Iris pigment epithelial cell (primary cell): ENCODE measurements around the gene SRGAP2C.
"Not testable (repeated sequence)": the region's sequence is repeated elsewhere in the genome, so short reads cannot be mapped to it uniquely, and the experiment has no call there.

ENCODE experiments used
- DNase-seq: peaks from one replicate; pipeline ENCODE4 v3.0.0-alpha.2; 2011; ENCODE audit warnings: low read depth

The SRGAP2C gene

DNA sequence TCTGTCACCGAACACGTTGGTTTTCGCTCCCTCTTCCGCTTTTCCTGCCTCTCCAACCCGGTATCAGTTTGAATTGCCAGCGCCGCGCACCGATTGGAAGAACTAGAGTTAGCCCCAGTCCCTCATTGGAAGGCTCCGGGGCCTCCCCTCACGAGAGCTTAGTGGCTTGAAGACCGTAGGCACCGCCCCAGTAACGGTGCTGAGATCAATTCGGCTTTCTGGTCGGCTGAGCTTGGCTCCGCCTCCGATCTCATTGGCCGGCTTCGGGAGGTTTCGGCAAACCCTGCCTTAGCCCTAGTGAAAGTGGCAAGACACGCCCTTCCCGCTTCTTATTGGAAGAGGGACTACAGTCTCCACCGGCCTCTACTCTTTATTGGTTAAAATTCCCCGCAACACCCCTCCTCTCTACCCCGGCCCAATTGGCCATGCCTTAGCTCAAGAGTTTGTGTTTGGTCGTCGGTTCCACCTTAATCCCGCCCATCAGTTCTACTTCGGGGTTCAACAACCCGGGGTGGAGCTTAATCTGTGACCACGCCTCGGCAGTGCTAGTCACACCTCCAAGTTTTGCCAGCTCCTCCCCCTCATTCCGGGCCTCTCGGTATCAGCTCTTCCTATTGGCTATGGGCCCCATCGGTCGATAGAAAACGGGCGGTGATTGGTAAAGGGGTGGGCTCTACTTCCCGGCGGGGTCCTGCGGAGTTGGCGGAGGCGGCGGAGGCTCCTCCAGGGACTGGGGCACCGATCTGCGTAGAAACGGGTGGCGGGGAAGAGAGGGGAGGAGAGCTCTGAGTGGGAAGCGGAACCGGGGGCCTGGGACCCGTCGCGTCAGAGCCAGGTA lies at the start of gene SRGAP2C, which contains the start of gene FAM72B:
TSS of gene SRGAP2C (plus strand) at position 686 of the 838 bp plus-strand sequence. CDS start 2,472 bp downstream, outside the sequence.
TSS of gene FAM72B (minus strand) at position 51 of the 838 bp plus-strand sequence. CDS start 851 bp downstream, outside the sequence.
- peak; percentile 100 for DNase-seq

DNA sequence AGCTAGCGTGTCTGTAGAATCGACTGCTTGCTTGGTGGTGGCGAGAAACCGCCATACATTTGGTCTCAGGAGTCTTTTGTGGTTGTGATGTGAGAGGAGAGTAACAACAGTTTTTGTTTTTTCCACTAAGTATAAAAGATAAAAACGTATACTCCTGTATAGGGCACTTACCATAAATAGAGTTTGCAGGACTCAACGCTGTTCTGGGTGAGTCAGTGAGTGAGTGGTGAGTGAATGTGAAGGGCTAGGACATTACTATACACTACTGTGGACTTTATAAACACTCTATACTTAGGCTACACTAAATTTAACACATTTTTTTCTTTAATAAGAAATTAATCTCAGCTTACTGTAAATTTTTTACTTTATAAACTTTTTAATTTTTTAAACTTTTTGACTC lies 44.4 kb upstream of the SRGAP2C start:
- not testable (repeated sequence) for DNase-seq

DNA sequence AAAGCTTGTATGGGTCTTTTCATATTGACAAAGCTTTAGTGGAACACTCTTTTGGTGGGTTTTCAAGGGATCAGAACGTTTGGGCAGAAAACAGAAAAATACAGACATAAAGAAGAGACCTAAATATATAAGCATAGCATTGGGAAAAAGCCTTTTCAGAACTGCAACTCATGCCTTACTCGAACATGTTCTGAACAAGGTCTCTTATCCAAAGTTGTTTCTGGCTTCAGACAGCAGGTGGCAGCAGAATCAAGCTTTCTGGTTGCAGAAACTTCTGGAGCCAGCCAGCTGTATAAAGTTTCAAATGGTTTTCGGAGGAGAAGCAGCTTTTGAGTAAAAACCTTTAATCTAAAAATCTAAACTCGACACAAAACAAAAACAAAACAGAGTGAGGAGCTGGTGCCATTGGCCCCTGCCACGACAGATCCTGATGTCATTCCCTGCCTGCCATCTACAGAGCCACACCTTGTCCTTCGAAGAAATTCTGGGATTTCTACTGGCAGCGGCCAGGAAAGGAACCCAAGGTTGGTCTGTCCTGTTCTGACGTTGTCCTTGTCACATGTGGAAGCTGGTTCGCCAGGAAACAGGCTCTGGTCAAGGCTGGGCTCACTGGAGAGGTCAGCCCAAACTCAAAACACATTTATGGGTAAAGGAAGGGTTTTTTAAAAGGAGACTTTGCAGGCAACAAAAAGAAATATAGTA lies 36.1 kb upstream of the SRGAP2C start:
- not testable (repeated sequence) for DNase-seq

DNA sequence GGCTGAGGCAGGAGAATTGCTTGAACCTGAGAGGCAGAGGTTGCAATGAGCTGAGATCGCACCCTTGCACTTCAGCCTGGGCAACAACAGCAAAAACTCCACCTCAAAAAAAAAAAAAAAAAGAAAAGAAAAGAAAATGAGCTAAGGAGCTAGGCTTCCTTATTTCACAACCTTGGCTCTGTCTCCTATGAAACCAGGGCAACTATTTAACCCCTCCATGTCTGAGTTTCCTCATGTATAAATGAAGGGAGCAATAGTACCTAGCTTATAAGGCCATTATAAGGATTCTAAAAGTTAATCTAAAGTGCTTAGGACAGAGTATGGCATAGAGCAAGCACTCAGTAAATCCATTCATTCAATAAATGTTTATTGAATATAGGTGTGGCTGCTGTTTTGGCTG lies 33.5 kb upstream of the SRGAP2C start:
- DNase-seq: not testable (repeated sequence)

DNA sequence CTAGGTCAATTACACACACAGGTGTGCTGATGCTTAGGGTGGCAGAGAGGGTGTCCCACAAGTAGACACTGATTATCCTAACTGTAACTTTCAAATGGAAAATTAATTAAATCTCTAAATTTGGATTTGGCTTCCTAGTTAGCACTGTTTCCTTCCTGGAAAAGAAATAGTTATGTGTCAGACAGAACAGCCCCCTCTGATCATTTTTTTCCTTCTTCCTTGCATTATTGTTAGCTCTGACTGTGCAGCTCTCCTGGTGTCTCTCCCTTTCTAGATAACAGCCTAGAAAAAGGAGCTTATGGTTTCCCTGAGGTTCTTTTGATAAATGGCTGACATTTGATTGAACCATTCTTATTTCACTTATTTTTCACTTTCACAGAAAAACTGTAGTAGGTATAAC lies 32.0 kb upstream of the SRGAP2C start:
- not testable (repeated sequence) for DNase-seq

DNA sequence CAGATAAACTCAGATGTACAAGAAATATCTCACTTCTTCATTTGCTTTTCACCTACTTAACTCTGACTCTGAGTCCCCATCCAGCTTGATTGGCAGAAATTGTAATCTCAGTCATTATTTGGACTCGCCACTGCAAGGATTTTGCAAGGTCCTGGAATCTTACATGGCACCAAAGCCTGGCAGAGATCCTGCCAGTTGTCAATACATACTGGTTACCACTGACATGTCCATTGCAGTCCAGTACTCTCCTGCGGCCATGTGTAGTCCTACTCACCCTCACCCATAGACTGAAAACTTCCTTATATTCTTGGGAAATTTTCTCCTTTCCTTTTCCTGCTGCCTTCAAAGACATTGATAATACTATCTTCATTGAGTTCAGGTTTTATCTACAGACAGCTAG lies 30.0 kb upstream of the SRGAP2C start:
- DNase-seq: not testable (repeated sequence)

DNA sequence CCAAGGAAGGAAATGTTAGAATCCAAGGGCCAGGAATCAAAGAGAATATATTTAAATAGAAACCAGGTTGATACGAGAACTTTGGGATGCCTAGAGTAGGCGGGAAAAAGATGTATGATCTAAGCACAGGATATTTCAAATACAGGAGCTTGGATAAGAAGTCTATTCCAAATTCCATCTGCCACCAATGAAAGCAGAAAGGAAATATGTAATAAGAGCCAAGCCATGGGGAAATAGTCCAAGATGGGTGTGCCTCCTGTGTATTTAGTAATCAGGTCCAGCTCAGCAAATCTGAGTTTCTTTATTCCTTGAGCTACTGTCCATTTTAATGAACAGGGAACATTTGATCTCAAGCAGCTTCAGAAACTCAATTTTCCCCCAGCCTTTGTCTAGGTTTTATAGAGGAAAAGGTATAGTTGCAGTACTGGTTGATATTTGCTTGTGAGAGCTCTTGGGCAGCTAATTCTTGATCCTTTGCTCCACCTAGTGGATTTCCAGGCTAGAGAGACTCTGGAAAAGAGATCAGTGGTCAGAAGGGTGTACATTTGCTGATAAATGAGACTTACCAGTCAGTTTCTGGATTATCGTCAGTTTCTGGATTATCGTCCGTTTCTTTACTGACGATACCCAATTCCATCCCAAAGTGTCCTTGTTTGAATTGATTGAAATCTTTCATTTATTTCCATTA lies 29.0 kb upstream of the SRGAP2C start:
- DNase-seq: peak; percentile 31

DNA sequence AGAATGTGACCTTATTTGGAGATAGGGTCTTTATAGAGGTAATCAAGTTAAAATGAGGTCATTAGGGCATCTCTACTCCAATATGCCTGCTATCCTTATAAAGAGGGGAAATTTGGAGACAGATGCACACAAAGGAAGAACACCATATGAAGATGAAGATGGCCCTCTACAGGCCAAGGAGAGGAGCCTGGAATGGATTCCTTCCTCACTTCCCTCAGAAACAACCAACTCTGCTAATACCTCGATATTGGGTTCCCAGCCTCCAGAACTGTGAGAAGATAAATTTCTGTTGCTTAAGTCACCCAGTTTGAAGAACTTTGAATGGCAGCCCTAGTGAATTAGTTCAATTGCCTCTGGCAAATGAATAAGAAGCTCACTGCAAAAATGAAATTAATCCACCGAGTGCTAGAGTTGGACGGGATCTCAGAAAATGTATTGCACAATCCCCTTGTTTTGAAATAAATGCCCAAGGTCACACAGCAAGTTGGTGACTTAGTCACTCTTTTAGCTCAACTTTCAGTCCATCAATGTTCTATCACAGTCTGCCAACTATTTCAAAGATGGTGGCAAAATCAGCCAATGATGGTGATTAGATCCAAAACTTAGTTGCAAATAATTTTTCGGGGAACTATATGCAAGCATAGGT lies 27.7 kb upstream of the SRGAP2C start:
- DNase-seq: not testable (repeated sequence)

DNA sequence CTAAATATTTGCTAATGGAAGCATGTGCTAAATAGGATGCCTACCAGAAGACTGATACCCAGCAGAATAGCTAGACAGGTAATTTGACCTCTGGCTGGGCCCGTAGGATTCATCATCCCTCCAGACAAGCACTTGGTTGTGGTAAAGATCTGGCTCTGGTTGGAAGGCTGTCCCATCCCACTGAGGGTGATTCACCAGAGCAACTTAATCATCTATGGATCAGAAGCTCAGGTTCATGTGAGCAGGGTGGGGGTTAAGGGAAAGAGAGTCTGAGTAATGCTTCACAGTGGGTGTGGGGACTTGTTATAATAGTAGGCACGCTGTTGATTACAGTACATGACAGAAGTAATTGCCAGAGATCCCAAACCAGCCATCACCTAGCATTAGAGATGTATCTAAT lies 27.2 kb upstream of the SRGAP2C start:
- DNase-seq: not testable (repeated sequence)

DNA sequence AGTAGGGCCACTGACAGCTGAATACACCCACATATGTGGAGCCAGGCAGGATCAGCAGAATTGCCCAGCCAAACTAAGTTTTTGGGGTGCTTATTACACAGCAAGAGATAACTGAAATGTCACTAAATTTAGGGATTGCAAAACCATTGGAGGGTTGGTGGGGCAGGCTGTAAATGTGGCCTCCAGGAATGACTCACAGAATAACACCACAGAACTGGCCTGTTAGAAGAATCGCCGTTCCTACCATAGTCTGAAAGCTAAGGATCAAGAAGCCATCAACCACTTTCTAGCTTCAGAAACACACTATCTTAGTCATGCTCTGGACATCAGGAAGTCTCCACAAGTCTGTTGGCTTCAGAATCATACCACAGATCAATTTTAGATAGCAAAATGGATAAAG lies 24.7 kb upstream of the SRGAP2C start:
- not testable (repeated sequence) for DNase-seq

DNA sequence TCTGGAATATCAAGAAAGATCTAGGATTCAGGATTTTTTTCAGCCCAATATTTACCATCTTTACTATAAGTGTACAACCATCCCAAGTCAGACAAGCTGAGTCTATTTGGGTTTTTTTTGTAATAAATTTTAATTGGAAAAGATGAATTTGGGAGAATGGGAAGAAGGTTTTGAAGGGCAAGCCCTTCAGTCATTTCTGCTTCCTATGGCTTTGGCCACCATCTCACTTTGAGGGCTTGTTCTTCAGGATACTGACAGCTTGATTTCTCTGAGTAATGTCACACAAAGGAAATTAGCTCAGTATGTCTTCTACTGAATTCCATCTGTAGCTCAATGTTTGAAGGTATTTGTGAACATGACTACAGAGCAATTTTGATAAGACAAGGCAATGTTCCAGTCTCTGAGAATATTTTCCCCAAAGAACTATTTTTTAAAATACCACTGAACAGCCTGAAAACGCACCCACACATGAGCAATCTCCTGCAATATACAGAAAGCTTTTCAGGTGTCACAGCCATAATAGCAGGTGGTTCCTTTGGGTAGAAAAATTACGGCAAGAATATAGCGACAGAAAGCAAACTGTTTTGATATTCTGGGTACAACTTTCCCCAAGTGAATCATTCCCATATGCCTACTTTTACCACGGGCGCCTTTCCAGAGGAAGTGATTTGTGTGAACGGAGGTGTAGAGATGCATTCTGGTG lies 23.4 kb upstream of the SRGAP2C start:
- DNase-seq: not testable (repeated sequence)

DNA sequence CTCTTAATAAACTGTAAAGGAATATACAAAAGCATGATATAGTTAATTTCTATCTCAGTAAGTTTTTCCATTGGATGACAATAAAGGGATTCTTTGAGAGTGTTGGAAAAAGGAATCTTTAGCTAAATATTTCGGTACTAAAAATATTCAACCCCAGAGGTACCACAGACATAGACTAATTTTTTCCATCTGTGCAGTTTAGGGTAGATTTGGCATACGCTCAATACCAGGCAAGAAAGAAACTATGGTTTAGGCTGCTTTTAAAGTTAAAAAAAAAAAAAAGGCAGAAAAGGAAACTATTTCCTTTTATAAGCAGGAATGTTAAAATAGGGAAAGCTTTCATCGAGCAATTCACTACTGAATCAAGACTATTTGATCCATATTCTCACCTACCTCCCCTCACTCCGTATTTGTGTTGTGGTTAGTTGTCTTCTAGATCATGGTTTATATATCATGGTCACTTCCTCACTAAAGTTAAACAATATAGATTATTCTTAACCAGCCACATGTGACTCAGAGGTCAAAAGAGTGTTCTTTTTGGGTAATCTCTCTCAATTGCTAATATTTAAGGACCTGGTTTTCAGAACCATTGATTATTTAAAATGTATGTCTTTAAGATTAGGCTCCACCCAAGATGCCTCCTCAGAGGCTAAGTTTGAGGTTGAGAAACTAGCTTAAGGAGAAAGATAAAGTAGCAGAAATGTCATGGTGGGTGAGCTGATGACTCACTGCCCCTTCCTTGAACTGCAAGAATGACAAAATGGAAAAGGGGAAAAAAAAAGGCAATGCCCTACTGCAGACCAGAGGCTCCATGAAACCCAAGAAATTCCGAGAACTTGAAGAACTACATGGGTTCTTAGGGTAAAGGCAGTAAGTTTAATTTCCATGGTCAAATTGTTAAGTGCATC lies 20.7 kb upstream of the SRGAP2C start:
- DNase-seq: peak; percentile 80

DNA sequence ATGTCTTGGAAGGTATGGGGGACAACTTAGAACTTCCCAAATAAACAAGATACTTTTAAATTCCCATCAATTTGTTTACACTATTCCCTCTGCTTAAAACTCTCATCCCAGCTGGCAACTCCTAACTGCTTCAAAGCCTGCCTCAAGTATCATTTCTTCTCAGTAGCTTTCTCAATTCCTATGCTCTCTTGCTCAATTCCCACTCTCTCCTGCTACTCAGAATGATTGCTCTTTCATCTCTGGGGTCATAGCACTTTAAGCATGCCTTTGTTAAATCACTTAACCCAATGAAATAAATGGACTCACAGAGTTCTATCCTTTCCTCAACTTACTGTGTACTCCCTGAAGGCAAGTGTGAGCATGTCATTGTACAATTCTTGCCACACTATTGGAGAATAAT lies 19.5 kb upstream of the SRGAP2C start:
- DNase-seq: peak; percentile 66

DNA sequence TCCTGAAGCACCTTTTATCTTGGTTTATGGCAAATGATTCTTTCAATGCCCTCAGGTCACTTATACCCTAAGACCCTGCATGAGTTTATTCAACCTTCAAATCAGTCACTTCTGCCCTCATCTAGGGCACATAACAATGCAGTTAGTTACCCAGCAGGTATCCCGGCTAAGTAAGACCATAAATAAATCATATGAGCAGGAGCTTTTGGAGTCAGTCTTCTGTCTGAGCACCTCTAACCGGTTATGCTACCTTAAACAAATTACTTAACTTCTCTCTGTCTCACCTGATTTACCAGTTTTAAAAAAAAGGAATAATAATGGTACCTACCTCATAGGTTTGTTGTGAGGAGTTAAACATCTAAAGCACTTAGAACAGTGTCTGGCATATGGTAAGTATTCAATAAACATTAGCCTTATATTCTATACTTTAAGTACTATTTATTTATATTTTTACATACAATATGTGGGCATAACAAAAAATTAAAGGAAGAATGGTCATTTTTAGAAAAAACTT lies 17.5 kb upstream of the SRGAP2C start:
- not testable (repeated sequence) for DNase-seq

DNA sequence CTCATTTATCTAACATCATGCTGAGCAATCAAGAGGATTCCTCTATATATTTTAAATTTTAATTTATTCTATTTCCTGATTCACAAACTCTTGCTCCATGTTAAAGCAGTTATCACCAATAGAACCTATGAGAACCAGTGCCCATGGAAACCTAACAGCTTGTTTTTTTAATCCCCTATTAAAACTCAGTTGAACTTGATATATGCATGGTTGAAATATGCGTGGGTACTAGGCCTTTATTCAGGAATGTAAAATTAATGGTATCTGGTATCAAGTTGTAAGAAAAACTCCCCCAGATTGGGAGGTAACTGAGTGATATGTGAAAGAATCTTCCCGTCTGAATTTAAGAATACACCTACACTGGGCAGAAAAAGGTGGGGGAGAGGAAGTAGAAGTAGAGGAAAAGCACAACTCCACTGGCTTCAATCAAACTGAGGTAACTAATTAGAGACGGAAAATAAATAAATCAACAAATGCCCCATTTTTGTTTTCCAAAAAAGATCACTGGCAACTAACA lies 16.6 kb upstream of the SRGAP2C start:
- not testable (repeated sequence) for DNase-seq

DNA sequence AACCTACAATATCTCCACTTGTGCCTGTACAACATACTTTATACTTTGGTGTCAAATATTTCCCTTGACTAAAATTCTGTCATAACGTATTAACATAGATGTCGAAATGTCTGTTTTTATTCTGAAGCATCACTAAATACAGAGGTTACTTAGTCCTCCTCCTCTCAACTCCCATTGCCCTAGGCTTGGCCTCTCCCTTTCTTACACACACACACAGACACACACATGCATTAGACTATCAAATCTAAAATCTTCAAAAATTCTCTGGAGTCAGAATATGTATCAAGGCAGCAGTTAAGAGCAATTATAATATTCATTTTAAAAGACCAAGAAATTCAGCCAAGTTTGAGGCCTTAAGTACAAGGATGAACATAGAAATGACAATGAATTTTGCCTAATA lies 8.1 kb upstream of the SRGAP2C start:
- not testable (repeated sequence) for DNase-seq

DNA sequence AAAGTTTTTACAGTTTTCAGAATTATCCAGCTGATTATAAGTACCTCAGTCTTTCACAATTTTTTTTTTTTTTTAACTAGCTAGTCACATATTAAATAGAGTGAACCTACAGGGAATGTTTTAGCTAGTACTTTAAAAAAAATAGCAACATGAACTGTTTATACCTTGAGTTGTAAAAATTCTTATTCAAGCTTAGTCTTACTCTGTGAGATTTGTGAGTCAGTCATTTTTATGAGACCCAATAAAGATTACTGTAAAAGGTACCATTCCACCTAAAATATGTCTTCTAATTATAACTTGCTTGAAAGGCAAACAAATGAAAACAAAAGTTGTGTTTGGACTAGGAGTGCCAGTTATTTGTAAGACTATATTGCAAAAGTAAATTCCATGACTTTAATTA lies 6.6 kb upstream of the SRGAP2C start:
- DNase-seq: not testable (repeated sequence)

DNA sequence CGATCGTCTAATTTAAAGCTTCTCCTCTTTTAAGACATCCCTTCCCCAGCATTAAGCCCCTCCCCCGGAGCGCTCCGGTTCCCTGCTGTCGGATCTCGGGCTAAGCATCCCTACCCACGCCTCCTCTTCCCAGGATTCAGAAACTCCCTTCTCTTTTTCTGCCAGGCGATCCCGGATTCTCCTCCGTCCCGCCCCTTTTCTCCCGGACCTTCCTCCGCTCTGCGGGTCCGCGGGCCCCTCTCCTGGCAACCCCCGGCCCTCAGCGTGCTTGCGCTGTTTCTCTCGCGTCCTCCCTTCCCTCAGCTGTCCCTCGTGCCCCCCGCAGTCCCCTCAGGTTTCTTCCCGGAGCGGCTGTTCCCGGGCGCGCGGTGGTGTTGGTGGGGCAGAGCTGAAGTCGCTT lies 908 bp upstream of the SRGAP2C start:
- not testable (repeated sequence) for DNase-seq

DNA sequence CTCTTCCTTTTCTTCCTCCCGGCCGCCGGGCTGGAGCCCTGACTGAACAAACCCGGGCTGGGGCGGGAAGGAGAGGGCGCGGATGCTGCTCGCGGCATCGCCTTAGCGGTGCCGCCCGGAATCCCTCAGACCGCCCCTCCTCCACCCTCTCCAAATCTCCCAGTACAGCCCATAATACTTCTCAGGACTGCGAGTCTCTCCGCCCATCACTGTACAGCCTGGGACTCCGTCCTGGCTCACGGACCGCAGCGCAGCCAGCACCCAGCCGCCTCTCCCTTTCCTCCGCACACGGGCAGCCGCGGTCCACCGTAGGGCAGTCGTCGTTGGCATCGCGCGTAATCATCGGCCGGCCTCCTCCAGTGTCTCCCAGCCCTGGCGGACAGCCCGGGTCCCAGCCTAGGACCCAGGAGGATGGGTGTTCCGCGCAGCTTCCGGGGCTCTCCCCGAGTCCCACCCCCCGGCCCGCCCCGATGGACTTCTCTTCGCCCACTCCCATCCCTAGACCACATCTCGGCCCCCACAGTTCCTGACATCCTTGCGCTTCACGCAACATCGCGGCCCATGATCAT lies 449 bp downstream of the SRGAP2C start:
- not testable (repeated sequence) for DNase-seq
